HG03039 (cell line): ENCODE data around the gene PDE2A.

Source experiments
- ATAC-seq: cut with Tn5 transposase; IDR thresholded peaks from one replicate; pipeline ENCODE4 v1.9.1; 2021; ENCODE audit warnings: mild to moderate bottlenecking, moderate library complexity; ENCODE audit not compliant: unreplicated experiment

Gene PDE2A

DNA sequence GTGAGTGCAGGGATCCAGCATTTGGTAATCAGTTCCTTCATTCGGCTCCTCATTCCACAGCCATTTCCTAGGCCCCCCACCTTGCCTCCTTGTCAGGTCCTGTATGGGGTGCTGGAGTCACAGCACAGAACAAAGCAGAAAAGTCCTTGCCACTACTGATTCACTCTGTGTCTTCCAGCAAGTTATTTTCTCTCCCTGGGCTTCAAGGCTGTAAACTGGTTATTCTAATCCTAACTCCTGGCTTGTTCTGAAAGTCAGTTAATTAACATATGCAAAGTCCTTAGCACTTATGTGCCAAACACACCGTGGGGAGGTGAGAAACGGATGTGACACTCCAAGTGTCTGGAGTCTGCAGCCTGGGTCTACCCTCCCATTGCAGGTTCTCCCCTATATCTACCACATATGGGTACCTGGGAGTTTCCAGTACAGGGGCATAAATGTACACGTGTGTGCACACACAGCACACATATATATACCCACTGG lies 30.6 kb upstream of the PDE2A start:
- ATAC-seq, result no peak

- ATAC-seq, result no peak
Measured at GRCh38 chr11:72704028-72704782, 30.0 kb upstream of the PDE2A start.

DNA sequence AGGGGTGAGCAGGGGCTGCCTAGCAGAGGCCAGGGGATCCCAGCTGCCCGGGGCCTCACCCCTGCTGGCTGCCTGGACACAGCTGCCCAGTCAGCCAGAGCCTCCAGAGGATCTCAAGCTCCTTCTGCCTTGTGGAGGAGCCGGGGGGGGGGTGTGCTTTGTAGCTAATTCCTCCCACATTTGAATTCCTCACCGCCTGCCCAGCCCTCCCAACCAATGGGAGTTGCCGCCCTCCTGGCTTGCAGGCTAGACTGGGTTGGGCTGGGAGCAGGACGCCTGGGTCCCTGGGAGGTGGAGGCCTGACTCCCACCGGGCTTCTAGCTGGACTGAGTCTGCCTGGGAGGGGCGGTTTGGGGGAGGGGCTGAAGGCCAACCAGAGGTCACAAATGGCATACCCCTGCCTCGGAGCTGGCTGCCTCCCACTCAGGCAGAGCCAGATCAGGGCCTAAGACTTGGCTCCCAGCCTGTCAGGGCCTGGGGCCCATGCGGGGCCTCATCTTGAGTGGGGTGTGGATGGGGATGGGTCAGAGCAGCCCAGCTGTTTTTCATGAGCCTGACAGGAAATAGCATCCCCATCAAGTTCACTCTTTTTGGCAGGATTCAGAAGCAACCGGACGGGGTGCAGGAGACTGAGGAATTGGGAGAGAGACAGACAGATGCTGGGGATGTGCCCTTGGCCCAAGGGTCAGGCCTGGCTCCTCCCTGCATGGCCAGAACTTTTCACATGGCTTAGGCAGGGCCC lies 29.2 kb upstream of the PDE2A start:
- ATAC-seq, result no peak

GRCh38 chr11:72702577-72703241 lies 28.5 kb upstream of the PDE2A start:
- ATAC-seq, result no peak

GRCh38 chr11:72702096-72702495 lies 27.9 kb upstream of the PDE2A start:
- no peak for ATAC-seq

DNA sequence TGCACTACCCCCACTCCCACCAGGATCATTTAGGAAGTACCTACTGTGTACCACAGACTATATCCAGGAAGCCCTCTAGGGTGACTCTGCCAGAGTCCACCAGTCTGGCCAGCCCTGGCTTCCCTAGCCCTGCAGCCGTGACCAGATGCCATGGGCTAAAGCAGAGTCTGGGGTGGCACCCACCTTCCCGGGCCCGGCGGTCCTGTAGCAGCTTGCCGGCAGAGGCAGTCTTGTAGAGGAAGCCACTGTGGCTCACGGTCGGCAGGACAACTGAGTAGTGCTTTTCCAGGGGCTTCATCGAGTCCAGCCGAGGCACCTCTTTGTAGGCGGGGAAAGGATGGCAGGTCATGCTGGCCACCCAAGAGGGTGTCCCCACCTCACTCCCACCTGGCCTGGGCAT lies 27.2 kb upstream of the PDE2A start:
- no peak for ATAC-seq

GRCh38 chr11:72700146-72700545 lies 25.9 kb upstream of the PDE2A start:
- ATAC-seq, result no peak

DNA sequence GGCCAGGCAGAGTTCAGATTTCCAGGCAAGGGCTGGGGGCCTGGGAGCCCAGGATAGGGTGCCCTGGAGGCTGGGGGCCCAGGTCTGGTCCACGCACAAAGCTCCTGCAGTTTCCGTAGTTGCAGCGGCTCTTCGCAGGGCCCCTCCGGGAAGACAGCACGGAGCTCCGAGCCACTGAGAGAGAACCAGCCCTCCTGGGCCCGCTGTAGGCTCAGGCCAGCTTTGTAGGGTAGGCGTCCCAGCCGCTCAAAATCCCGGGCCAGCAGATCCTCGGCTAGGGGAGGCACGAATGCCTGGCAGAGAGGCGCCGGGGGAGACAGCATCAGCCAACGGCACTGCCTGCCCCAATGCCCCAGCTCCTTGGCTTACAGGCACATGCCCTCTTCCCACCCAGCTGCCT lies 23.6 kb upstream of the PDE2A start:
- ATAC-seq, result no peak

DNA sequence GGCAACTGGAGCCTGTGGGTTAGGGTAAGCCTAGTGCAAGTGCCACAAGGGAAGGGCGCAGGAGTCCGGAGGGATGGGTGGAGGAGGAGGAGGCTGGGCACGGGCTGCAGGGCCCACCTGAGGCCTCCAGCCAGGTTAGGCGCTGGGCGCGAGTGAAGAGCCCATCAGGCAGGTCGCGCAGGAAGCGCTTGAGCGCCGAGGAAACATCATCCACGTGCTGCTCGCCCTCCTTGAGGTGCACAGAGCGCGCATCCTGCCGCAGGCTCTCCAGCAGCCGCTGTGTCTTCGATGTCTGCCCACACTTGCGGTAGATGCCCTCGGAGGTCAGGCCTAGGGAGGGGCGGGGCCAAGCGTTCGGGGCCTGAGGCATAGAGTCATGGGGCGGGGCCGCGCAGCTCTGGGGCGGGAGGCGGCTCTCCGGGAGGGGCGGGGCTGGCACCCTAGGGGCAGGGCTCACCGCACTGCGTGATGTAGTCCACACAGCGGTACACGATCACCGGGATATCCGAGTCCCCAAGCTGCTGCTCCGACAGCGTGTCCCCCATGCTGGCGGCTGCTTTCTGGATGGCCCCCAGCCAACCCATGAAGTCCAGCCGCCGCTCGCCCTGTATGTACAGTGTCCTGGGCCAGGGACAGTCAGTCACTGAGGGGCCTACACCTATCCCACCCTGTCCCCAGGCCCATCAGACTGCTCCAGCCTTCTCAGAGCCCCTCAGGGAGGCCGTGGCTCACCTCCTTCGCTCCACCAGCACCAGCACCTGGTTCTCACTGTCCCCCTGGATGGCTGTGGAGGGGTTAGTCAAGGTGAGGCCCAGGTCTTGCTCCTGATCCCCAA lies 22.9 kb upstream of the PDE2A start:
- ATAC-seq, result no peak

GRCh38 chr11:72695354-72695753 lies 21.1 kb upstream of the PDE2A start:
- ATAC-seq, result no peak

DNA sequence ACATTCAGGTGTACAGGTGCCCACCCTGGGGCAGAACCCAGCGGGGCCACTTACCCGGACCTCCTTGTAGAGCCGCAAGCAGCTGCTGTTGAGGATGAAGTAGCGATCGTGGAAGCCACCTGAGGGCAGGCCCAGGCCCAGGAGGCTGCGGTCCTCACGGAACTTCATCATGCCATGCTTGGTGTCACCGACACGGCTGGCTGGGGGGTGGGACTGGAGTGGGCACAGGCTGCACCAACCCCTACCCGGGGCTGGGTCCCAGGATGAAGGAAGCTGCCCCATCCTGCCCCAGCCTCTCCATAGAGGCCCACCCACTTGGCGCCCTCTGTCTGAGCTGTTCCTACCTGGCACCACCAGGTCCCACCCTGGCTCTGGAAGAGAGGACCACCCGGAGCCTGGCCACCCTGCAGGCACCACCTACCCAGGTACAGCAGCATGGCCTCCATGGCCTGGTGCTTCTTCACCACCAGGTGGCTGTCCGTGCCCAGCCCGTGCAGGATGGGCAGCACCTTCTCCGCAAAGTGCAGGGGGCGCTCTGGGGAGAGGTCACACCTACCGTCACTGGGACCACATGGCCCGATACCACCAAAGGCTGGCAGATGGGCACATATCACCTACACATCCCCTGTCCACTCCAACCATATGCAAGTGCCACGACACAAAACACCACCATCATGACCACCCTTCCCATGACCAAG lies 19.2 kb upstream of the PDE2A start:
- no peak for ATAC-seq

GRCh38 chr11:72692498-72693237 lies 18.4 kb upstream of the PDE2A start:
- no peak for ATAC-seq

GRCh38 chr11:72690166-72690565 lies 15.9 kb upstream of the PDE2A start:
- no peak for ATAC-seq

GRCh38 chr11:72688929-72689328 lies 14.7 kb upstream of the PDE2A start:
- no peak for ATAC-seq

DNA sequence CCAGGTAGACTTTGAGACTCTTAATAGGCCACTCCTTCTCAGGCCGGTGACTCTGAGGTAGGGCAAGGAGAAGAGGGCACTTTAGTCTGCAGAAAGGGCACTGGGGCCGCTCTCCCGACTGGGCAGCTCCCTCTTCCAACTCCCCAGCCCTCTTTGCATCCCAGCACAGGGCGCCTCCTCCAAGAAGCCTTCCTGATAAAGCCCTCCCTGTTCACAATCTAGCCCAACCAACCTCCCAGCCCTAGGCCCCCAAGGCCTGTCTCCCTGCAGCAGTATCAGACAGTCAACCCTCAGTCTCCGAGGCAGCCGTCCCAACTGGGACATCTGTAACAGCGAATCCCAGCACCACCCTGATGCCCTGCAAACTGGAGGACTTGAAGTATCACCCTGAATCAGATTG lies 14.3 kb upstream of the PDE2A start:
- ATAC-seq, result no peak

DNA sequence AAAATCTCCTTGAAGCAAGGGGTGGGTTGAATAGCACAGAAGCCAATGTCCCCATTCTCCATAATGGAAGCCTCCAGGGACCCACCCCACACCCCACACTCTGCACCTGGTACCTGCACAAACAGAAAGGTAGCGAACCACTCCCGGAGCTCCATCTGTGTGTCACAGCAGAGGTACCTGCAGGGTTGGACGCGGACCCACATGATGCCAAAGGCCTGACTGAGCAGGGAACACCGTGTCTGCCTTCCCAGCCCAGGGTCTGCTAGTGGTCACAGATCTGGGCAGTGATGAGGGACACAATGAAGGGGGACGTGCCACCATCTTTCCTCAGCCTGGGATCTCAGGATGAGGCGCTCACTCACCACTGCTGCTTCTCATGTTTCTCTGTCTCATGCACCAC lies 13.1 kb upstream of the PDE2A start:
- no peak for ATAC-seq

- ATAC-seq, result no peak
Measured at GRCh38 chr11:72686639-72687220, 12.5 kb upstream of the PDE2A start.

DNA sequence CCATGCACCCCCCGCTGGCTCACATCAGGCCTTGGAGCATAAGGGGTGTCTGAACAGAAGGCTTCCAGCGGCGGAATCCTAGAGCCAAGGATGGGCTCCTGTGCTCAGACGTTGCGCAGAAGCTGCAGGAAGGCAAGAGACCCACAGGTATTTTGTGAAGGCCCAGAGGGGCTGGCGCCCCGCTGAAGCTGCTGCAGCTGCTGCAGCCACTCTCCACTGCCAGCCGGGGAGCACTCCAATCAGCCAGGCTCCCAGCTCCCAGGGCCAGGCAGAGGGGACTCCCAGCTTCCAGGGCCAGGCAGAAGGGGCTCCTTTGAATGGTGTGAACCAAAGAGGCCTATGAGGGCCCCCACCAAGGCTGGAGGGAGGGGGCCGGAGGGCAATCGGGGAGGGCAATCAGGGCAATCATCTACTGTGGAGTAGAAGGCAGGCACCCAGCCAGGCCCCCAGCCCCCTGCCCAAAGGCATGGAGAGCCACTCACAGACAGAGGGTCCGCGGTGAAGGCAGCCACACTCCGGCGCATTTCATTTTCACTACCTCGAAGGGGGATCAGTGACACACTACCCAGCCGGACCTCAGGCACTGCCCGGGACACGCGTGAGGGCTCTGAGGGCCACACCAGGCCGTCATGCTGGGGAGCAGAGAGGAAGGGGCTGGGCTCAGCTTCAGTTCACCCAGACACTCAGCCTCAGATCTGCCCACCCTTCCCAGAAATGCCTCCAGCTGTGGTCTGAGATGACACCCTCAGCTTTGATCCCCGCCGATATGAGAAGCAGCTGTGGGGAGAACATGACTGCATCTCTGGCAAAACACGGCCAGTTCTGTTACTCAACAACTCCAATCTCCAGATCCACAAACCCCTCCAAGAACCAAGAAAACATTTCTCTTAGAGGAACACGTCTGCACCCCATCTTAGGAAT lies 11.6 kb upstream of the PDE2A start:
- no peak for ATAC-seq
